Natural killer cell (primary cell): ENCODE measurements around the gene RAB40C. TPM values are rescaled to one million over a fixed set of nuclear protein-coding genes. Genes with fewer than 3 reads are reported as not detected.
A peak's percentile ranks its signal among the peaks of the same experiment; 100 is the strongest.

Experiments
- ATAC-seq, 3 donors: fragments of 150-1000 bp in 2 of 3; fragments of 200-7000 bp in 1 of 3; cut with Tn5 transposase; 1 replicate in 1 of 3; 2 replicates in 2 of 3; pipeline ENCODE4 v1.10.0; 2021; ENCODE audit warnings: mild to moderate bottlenecking in 2 of 3, moderate library complexity in 2 of 3
- DNase-seq, 2 donors: peaks; one replicate each; pipeline versions ENCODE4 v3.0.0 to v3.0.0-alpha.2; 2013 to 2021; ENCODE audit warnings: mixed read lengths in 1 of 2
- H3K27ac ChIP-seq: one replicate; pipeline ENCODE4 v1.5.1; 2013; ENCODE audit warnings: mild to moderate bottlenecking, low read length
- H3K27me3 ChIP-seq: one replicate; pipeline ENCODE4 v1.6.1; 2013; ENCODE audit warnings: low read length; ENCODE audit not compliant: control insufficient read depth, insufficient read depth
- H3K36me3 ChIP-seq: one replicate; pipeline ENCODE4 v1.6.1; 2013; ENCODE audit warnings: low read length; ENCODE audit not compliant: control insufficient read depth, insufficient read depth
- H3K4me1 ChIP-seq: one replicate; pipeline ENCODE4 v1.6.1; 2013; ENCODE audit warnings: low read length; ENCODE audit not compliant: control insufficient read depth, insufficient read depth
- H3K4me3 ChIP-seq: one replicate; pipeline ENCODE4 v1.5.1; 2013; ENCODE audit warnings: low read length
- H3K9me3 ChIP-seq: one replicate; pipeline ENCODE4 v1.6.1; 2013; ENCODE audit warnings: low read length; ENCODE audit not compliant: control insufficient read depth, insufficient read depth
- H3K27ac Mint-ChIP-seq, 2 donors: one replicate each; pipeline ENCODE4 v1.8.0; 2022; ENCODE audit warnings: mild to moderate bottlenecking in 2 of 2, mixed read lengths in 2 of 2, moderate library complexity in 1 of 2
- H3K27me3 Mint-ChIP-seq, 2 donors: one replicate each; pipeline ENCODE4 v1.8.0; 2022; ENCODE audit warnings: low read depth in 2 of 2, mixed read lengths in 2 of 2
- H3K36me3 Mint-ChIP-seq: one replicate; pipeline ENCODE4 v1.8.0; 2022; ENCODE audit warnings: mixed read lengths
- H3K4me1 Mint-ChIP-seq, 2 donors: one replicate each; pipeline ENCODE4 v1.8.0; 2022; ENCODE audit warnings: mixed read lengths in 2 of 2
- H3K4me3 Mint-ChIP-seq: one replicate; pipeline ENCODE4 v1.8.0; 2022; ENCODE audit warnings: mild to moderate bottlenecking, moderate library complexity, mixed read lengths
- H3K9me3 Mint-ChIP-seq, 2 donors: one replicate each; pipeline ENCODE4 v1.8.0; 2022; ENCODE audit warnings: mixed read lengths in 2 of 2
- WGBS: methylation state at CpG from one replicate; pipeline ENCODE4 v1.1.7; 2013; ENCODE audit warnings: missing lambda C conversion rate; ENCODE audit not compliant: insufficient coverage; 5-methylcytosine and 5-hydroxymethylcytosine counted together
- intact Hi-C: fragments of 100-400 bp; cut with micrococcal nuclease; formaldehyde crosslinking; loops from one replicate; pipeline ENCODE4 v1.14.2; 2022
- total RNA-seq, 4 donors: library from RNA; stranded (reverse); fragments of 120-200 nt in 1 of 4; gene quantifications; one replicate each; pipeline versions ENCODE4 v1.2.3 to v1.2.4, GENCODE V29; 2013 to 2022
- TF ChIP-seq, protein P1 (sequence below): fragments of 200-600 bp; IDR thresholded peaks from one replicate; pipeline ENCODE4 v1.8.0; 2022; ENCODE audit warnings: antibody characterized with exemption

RAB40C gene
- total RNA-seq, 3 donors from 2014 or later (not counting 1 experiment from before 2014, with no cell fraction given) = 12.7 to 20.8 (median 20.0) TPM

DNA sequence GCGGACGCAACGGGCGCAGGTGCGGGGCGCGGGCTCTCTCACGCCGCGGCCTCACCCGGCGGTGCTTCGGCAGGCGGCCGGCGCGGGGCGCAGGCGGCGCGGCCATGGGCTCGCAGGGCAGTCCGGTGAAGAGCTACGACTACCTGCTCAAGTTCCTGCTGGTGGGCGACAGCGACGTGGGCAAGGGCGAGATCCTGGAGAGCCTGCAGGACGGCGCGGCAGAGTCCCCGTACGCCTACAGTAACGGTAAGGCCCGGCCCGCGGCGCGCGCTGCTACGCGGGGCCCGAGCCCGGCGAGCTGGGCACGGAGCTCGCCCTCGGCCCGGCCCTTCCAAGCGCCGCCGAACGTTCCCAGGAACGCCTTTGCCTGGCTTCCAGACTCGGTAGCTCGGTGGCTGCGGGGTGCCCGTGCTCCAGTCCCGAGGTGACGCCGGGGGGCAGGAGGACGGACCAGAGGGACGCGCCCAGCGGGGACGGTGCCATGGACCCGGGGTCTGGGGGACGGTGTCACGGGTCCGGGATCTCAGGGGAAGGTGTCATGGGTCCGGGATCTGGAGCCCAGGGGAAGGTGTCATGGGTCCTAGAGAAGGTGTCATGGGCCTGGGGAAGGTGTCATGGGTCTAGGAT, 435 bp downstream of the RAB40C start:
- peak overlapping the region; percentile 91 for H3K4me3 Mint-ChIP-seq
- no peaks in the 10 kb centered on the region for H3K9me3 Mint-ChIP-seq
- H3K9me3 ChIP-seq = no peaks in the 10 kb centered on the region
- TF ChIP-seq, protein P1, sequence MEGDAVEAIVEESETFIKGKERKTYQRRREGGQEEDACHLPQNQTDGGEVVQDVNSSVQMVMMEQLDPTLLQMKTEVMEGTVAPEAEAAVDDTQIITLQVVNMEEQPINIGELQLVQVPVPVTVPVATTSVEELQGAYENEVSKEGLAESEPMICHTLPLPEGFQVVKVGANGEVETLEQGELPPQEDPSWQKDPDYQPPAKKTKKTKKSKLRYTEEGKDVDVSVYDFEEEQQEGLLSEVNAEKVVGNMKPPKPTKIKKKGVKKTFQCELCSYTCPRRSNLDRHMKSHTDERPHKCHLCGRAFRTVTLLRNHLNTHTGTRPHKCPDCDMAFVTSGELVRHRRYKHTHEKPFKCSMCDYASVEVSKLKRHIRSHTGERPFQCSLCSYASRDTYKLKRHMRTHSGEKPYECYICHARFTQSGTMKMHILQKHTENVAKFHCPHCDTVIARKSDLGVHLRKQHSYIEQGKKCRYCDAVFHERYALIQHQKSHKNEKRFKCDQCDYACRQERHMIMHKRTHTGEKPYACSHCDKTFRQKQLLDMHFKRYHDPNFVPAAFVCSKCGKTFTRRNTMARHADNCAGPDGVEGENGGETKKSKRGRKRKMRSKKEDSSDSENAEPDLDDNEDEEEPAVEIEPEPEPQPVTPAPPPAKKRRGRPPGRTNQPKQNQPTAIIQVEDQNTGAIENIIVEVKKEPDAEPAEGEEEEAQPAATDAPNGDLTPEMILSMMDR = no peak
- ATAC-seq (no peak), DNase-seq (no peak)
- H3K27me3 ChIP-seq = no peaks in the 10 kb centered on the region
- H3K4me1 ChIP-seq = peaks cover 45% of the 10 kb centered on the region
- peak overlapping the region; percentile 50 for H3K4me3 ChIP-seq
- H3K36me3 ChIP-seq = no peaks in the 10 kb centered on the region
- no peak overlapping the region for H3K27ac ChIP-seq
- H3K4me1 Mint-ChIP-seq = peaks cover 17 to 52% of the 10 kb centered on the region in 2 donors
- no peaks in the 10 kb centered on the region for H3K27me3 Mint-ChIP-seq
- no peaks in the 10 kb centered on the region for H3K36me3 Mint-ChIP-seq
- intact Hi-C loops = no loop called here
- peak overlapping the region; percentile 98 to 99 for H3K27ac Mint-ChIP-seq
- WGBS = under 1% methylated on average over 71 of the region's 71 CpGs

DNA sequence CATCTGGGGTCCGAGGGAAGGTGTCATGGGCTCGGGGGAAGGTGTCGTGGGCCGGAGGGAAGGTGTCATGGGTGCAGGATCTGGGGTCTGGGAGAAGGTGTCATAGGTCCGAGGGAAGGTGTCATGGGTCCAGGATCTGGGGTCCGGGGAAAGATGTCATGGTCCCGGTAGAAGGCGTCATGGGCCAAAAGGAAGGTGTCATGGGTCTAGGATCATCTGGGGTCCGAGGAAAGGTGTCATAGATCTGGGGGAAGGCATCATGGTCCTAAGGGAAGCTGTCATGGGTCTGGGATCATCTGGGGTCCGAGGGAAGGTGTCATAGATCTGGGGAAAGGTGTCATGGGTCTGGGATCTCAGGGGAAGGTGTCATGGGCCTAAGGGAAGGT, 942 bp downstream of the RAB40C start:
- TF ChIP-seq, protein P1 = no peak
- H3K4me1 ChIP-seq = peaks cover 45% of the 10 kb centered on the region
- no peaks in the 10 kb centered on the region for H3K36me3 Mint-ChIP-seq
- H3K4me3 Mint-ChIP-seq = peak overlapping the region; percentile 91
- peaks cover 17 to 52% of the 10 kb centered on the region in 2 donors for H3K4me1 Mint-ChIP-seq
- peak overlapping the region; percentile 50 for H3K4me3 ChIP-seq
- H3K9me3 Mint-ChIP-seq = no peaks in the 10 kb centered on the region
- ATAC-seq (no peak), DNase-seq (no peak)
- no peaks in the 10 kb centered on the region for H3K27me3 ChIP-seq
- WGBS = 64% methylated on average over 10 of the region's 10 CpGs
- H3K27me3 Mint-ChIP-seq = no peaks in the 10 kb centered on the region
- no peak overlapping the region for H3K27ac ChIP-seq
- intact Hi-C loops = no loop called here
- H3K27ac Mint-ChIP-seq = peak overlapping the region; percentile 74 to 87
- H3K36me3 ChIP-seq = no peaks in the 10 kb centered on the region
- no peaks in the 10 kb centered on the region for H3K9me3 ChIP-seq

DNA sequence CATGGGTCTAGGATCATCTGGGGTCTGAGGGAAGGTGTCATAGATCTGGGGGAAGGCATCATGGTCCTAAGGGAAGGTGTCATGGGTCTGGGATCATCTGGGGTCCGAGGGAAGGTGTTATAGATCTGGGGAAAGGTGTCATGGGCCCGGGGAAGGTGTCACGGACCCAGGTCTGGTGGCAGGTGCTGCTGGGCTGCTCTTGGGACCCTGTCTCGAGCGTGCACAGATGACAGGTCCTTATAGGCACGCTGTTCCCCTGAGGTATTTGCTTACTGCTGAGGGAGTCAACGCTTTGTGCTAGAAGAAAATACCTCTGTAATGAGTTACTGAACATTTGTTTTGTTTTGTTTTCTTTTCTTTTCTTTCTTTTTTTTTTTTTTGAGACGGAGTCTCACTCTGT, 1.4 kb downstream of the RAB40C start:
- Mint-ChIP-seq H3K27ac (peak overlapping the region; percentile 74 to 87), H3K36me3 (no peaks in the 10 kb centered on the region), H3K4me1 (peaks cover 17 to 53% of the 10 kb centered on the region in 2 donors), H3K4me3 (peak overlapping the region; percentile 91), H3K27me3 (no peaks in the 10 kb centered on the region), H3K9me3 (no peaks in the 10 kb centered on the region)
- WGBS = 74% methylated on average over 6 of the region's 8 CpGs
- H3K9me3 ChIP-seq = no peaks in the 10 kb centered on the region
- DNase-seq = no peak
- H3K4me3 ChIP-seq = no peak overlapping the region
- H3K27me3 ChIP-seq = no peaks in the 10 kb centered on the region
- H3K27ac ChIP-seq = no peak overlapping the region
- no peaks in the 10 kb centered on the region for H3K36me3 ChIP-seq
- intact Hi-C loops = no loop called here
- H3K4me1 ChIP-seq = peaks cover 45% of the 10 kb centered on the region
- TF ChIP-seq, protein P1 = no peak
- no peak for ATAC-seq
